ENCODE results near the gene PHLDA2.

PHLDA2 gene

DNA sequence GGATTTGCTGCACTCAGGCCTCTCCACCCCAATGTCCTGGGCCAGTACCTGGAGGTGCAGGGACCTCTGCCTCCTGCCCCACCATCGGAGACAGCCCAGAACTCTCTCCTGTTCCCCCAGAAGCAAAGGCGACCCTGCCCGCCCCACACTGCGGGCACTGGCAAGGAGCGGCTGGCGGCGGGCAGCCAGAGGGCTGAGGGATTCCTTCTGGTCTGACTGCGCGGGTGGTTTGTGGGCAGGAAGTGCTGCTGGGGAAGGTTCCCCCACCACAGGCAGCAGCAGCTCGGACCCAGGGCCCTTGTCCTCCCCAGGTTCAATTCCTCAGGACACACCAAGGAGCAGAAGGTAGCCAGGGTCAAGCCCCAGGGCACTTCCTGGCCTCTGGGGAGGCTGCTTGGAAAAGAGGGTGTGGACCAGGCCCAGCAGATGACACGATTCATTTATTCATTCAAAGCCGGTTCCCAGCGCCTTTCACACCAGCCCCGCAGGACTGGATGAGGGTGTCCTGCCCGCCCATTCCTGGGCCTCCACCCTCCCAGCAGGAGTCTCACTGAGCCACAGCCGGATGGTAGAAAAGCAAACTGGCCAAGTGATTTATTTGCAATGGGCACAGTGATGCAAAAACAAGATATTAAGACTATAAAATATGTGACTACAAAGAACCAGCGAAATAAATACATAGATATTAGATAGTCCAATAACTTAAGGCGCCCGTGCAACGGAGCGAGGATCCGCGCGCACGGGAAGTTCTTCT lies 1.2 kb downstream of the PHLDA2 start:
- DNase-seq = peak in 1 of 2 donors; percentile 5

DNA sequence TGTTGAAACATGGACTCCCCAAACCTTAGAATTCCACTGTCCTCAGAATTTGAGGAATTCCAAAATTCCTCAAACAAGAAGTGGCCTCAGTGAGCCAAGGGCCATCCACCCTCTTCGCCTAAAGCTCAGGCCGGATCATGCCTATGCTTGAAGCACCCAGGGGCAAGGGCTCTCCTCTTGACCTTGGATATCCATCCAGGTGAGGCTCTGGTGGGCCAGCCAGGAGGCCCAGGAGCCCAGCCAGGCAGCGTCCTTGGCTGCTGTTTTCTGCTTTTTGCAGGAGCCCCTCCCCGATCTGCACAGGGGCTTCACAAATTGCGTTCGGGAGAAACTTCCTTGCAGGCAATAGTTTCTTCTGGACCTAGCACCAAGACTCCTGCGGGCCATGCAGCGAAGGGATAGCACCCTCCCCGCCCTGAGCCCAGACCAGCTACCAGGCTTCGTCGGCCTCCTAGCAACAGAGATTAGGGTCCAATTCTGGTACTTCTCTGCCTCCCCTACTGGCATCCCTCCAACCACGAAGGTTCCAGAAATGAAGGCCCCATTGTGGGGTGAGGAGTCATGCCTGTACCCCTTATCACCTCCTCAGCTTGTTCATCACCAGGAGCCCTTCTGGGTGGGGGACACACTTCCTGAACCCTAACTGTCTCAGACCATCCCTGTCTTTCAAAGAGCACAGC lies 2.0 kb downstream of the PHLDA2 start:
- DNase-seq = no peak

DNA sequence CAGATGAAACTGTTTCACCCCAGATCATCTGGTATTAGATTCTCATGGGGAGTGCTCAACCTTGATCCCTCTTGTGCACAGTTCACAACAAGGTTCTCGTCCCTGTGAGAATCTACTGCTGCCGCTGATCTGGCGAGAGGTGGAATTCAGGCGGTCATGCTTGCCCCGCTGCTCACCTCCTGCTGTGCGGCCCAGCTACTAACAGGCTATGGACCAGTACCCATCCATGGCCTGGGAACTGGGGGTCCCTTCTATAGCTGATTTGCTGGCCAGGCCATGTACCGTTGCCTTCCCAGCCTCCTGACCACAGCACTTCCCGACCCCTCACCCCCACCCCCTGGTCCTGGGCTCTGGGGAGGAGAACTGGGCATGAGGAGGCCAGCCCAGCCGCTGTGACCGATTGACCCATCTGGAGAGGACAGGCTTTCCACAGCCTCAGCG lies 2.6 kb downstream of the PHLDA2 start:
- DNase-seq = no peak

DNA sequence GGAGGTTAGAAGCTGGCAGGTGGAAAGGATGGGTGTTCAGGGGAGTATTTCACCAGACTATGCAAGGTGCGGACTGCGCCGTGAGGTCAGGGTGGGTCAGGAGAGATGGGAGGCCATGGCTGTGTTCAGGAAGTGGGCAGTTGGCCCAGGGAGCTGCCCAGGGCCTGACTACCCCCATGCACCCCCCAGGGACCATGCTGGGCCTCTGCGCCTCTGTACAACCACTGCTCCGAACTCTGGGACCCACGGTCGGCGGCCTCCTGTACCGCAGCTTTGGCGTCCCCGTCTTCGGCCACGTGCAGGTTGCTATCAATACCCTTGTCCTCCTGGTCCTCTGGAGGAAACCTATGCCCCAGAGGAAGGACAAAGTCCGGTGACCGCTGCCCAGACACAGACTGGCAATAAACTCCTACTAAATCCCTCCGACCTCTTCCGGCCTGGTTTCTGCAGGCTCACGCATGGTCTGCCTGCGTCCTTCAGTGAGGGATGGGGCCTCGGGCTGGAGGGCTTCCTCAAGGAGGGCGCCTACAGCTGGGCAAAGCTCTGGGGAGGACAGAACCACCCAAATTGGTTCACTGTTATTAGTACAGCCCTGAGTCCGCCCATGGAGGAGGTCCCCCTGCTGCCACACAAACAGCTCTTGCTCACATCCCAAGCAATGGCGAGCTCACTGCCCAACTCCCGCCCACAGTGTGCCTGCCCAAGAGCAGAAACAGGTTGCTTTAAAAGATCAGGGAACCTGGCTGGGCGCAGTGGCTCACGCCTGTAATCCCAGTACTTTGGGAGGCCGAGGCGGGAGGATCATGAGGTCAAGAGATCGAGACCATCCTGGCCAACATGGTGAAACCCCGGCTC lies 4.2 kb downstream of the PHLDA2 start:
- no peak for DNase-seq

DNA sequence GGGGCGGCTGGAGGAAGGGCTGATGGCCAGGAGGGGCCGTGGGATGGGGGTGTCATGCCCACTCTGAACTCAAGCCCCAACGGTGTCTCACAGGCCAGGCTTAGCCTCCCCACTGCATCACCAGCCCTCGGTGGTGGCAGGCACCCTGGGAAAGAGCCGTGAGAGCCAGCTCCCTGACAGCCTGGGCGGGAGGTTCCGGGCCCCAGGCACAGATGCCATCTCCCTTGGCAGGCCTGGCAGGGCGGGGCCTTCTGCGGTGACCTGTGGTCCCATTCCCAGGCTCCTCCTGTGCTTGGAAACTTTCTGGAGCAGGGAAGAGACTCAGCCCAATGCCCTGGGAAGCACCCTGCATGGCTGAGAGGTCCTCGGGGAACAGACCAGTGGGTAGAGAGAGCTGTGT lies 4.8 kb downstream of the PHLDA2 start:
- DNase-seq = no peak

DNA sequence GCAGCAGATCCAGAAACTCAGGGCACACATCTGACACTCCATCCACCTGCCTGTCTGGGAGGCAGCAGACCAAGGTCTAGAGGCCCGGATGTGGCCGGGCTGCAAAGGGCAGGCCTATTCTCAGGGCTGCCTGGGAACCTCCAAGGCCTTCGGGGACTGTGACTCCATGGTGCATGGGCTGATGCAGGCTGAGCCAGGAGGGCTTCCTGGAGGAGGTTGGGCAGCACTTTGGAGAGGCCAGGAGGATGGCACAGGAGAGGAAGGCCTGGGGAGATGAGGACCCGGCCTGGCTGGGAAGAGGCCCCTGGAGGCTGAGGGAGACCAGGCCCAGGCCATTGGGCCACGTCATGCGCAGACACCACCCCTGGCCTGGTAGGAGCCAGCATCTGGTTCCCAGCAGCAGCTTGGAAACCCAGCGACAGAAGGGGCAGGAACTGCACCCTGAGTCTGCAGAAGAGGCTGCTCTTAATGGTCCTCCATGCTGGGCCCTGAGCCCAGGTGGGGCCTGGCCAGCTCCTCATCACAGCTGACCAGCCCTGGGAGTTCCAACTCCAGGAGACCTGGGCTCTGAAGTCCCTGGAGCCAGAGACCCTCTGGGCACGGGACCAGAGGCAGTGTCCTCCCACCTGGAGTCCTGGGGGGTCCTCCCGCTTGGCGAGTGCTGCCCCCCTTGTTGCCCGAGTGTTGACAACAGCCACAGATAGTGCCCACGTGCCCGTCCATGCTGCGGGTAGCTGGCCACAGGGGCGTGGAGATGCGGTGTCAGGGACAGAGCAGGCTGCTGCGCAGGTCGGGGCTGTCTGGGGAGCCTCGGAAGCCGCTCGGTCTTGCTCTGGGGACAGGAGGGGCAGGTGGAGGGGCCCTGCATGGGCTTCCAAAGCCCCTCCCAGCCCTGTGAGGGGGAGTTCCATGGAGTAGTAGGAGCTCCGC lies 5.5 kb downstream of the PHLDA2 start:
- DNase-seq = no peak

DNA sequence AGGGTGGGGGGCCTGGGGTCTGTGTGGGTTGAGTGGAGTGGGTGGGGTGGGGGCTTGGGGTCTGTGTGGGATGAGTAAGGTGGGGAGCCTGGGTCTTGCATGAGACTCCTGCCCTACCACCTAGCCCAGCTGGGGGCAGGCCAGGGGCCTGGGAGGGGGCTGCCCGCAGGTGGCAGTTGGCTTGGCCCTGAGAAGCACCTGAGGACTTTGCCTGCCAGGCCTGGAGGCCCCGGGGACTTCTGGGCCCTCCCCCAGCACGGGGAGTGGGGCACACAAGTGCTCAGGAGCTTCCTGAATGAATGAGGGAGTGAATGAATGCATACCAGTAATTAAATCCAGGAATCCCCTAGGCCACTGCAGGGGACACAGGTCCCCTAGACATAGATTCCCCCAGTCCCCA lies 6.6 kb downstream of the PHLDA2 start:
- no peak for DNase-seq

DNA sequence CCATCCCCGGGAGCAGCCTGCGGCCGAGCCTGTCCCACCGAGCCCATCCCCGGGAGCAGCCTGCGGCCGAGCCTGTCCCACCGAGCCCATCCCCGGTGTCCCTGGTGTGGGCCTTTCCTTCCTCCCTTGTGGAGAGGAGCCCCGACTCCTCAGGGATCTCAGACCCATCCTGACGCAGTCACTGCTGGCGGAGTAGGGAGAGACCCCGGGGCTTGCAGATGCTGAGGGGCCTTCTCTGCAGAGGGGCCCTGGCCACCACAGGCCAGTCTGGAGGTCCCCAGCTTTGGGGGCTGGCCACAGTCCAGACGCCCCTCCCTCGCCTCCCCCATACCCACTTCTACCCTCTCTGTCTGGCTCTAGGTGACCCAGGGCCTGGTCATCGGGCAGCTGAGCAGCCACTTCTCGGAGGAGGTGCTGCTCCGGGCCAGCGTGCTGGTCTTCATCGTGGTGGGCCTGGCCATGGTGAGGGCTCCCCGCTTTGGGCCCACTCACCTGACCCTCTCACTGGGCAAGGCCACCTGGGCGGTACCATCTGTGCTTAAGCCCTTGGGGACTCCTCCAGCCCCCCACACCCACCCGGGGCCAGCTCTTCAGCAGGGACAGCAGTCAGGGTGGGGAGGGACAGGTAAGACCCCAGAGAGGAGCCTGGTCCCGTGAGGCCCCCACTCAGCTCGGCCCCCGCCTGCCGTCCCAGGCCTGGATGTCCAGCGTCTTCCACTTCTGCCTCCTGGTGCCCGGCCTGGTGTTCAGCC lies 7.3 kb downstream of the PHLDA2 start:
- DNase-seq = no peak

DNA sequence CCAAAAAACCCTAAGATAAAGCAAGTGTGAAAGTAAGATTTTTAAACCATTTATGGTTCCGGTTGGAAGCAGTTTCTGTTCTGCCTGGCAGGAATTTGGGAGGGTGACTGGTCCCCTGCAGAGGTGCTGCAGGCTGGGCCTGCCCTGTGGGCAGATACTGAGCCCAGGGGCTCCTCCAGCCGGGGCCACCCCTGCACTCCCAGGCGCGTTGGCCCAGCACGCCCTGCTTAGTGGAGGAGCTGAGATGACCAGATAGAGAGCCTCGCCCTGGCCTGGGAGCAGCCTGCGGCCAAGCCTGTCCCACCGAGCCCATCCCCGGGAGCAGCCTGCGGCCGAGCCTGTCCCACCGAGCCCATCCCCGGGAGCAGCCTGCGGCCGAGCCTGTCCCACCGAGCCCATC lies 8.0 kb downstream of the PHLDA2 start:
- DNase-seq = no peak

DNA sequence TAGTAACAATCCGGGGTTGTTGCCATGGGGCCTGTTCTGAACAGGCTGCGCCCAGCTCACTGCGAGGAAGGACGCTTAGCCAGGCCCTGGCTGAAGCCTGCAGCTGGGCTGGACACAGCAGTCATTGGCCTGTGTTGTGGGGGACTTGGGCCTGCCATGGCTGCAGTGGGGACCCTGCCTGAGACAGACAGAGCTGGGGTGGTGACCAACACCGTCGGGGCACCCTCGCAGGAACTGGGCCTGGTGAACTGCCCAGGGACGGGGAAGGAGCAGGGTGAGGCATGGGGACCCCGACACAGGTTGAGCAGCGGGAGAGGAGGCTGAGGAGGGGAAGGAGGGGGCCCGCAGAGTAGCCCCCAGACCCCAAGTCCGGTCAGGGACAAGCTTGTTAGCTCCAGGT lies 8.9 kb downstream of the PHLDA2 start:
- no peak for DNase-seq

DNA sequence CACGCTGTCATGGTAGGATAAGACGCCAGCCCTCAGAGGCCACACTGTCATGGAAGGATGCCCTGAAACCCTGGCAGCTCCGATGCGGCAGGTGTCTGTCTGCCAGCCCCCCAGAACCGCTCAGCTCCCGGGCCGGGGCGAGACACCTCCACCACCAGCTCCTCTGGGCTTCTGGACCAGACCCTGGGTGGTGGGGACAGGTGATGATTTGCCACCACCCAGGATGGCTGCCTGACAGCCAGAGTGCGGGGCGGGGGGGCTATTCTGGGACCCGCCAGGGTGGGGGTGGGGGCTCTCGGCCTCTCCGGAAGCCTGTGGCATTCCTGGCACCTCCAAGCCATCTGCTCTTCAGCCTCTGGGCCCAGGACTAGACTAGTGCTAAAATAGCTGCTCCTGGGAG lies 9.4 kb downstream of the PHLDA2 start:
- DNase-seq = no peak

DNA sequence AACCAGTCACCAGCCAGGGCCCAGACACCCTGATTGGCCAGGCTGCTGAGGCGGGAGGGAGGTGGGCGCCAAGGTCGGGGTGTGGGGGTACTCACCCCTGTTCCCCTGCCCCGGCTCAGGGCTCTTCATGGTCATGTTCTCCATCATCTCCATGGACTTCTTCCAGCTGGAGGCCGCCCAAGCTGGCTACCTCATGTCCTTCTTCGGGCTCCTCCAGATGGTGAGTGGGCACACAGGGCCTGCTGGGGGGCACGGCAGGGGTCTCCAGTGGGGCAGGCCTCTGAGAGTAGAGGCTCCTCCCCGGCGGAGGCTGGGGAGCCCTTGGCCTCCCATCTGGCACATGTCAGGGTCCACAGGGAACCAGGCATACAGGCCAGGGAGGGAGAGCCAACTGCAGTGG lies 10.0 kb downstream of the PHLDA2 start:
- DNase-seq = no peak

DNA sequence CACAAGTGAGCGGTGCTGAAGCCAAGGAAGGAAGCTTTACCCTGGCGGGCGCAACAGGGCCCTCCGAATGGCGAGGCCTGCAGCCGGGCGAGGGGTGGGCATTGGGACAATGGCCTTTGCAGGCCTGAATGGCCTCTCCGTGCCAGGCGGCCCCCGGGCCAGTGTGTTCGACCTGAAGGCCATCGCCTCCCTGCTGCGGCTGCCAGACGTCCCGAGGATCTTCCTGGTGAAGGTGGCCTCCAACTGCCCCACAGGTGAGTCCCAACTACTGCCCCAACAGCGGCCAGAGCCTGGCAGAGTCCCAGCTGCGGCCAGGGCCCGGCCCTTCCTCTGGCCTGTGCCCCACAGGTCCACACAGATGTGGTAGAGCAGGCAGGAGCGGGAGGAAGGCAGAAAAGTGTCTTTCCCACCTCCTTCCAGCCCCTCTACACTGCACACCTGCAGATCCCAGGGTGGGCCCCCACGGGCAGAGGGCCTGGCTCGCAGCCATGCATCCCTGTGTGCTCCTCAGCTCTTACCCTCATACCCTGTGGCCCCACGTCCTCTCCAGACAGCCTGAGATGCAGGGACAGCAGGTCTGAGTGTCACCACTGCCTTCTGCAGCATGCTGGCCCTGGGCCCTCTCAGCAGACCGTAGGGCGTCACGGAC lies 11.3 kb downstream of the PHLDA2 start:
- no peak for DNase-seq

DNA sequence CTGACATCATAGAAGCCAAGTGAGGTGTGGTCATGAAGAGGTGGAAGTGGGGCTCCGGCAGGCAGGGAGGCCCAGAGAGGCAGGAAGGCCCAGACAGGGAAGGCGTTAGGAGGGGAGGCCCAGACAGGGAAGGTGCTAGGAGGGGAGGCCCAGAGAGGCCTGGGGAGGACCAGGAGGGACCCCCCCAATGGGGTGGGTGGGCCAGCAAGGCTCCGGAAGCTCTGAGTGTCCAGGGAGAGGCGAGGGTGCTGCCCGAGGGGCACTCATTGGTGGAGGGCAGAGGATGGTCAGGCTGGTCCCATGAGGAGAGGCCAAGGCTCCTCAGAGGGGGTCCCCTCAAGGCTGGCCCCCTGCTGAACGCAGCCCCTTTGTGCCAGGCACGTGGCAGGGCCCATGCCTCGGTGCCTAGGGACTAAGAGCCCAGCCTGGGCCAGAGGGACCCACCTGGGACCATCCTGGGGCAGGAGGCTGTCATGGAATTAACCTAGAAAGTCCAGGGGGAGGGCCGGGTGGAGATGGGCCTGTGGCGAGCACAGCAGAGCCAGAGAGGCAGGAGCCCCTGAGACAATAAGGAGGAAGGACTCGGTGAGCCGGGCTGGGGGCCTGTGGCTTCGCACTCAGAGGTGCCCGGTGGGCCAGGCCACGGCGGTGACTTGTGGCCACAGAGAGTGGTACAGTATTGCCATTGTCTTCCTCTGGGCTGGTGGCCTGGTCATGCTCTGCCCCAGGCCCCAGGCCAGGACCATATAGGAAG lies 12.2 kb downstream of the PHLDA2 start:
- no peak for DNase-seq

DNA sequence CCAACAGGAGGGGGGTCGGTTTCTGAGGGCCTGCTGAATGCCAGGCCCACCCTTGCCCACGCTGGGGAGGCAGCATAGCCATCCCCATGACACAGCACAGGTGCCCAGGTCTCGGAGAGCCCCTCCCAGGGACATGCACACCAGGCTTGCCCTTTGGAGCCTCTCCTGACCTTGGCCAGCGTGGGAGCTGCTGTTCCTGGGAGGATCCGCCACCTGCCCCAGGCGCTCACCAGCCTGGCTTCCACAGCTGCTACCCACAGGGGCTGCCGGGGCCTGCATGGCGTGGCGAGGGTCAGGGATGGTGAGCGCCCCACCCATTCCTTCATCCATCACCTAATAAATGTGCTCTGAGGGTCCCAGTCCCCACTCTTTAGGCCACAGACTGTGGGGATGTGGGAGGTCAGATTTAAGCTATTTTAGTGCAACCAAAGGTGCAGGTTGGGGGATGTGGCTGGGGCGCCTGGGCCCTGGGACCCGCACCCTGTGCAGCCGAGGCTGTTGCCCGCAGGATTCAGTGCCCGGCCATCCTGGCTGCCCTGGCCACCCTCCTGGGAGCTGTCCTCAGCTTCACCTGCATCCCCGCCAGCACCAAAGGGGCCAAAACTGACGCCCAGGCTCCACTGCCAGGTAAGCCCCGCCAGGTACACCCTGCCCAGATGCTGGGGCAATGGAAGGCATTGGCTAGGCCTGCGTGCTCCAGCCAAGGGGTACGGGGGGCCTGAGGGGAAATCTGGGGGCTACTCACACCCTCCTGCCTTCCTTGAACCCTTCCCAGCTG lies 12.9 kb downstream of the PHLDA2 start:
- DNase-seq = no peak

DNA sequence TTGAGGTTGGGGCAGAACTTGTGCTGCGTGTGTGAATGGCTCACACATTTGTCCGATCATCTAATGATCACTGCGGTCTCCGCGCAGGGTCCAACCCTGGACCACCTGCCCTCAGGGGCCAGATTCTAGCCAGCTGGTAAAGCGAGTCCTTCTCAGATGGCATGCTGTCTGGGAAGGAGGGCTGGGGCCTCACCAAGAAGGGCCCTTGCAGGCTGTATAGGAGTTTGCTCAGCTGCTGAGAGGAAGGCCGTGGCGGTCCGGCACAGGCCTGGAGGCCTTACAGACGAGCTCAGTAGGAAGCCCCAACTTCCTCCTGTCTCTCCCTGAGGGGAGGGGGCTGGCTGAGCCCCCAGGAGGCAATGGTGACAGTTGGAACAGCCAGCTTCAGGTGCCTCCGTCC lies 13.7 kb downstream of the PHLDA2 start:
- DNase-seq = no peak

DNA sequence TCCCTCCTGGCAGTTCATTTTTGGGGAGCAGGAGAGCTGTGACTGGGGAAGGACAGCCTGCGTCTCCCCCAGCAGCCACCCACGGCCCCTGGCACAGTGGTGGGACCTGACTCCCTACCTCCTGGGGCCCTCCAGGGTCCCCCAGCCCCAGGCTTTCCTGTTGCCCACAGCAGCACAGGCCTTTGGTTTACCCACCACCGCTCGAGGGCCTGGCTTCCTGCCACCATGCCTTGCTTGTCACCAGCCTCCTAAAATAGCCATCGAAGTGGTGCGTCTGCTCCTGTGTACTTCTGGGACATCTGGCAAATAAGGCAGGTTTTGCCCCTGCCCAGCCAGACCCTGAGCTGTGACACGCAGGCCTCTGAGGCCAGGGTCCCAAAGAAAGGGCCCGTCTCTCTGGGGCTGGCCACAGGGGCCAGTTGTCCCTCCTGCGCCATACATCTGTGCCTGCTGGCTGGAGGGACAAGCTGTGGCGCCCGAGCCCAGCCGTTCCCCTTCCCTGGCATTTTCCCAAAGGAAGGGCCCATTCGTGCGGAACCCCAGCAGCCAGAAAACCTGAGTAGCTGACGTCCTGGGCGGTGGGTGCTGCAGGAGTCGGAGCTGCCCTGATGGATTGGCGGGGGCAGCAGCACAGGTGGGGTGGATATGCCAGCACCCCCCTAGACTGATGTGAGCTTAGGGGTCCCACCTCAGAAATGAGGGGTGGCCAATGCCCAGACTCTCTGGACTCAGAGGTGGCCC lies 14.6 kb downstream of the PHLDA2 start:
- no peak for DNase-seq

DNA sequence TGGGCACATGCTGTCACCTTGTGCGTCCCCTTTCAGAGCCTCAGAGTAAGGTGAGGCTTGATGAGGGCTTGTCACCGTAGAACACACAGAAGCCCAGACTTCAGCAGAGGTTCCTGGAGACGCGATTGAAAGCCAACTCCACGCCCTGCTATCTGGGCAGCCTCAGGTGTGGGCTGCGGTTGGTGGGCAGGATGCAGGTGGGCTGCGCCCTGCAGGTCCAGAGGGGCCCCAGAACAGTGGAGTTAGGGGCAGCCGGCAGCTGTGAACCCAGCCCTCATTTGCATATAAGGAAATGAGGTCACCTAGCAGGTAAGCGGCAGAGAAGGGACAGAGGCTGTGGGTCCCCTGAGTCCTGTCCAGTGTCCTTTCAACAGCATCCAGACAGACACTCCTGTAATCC lies 15.4 kb downstream of the PHLDA2 start:
- DNase-seq = no peak

DNA sequence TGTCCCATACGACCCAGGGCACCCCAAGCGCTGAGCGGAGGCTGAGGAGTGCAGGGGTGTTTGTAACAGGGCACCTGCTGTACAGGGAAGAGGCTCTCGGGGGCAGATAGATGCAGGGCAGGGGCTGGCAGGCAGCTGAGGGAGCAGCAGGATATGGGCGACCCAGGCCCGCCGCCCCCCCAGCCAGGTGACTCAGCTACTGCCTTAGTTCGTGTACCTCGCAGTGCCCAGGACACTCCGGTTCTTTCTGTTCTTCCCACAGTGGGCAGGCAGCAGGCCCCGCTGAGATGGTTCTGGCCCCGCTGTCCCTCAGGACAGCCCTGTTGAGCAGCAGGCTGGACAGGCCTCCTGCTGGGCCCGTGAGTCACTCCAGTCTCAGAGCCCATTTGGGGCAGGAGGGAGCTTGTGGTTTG lies 16.2 kb downstream of the PHLDA2 start:
- DNase-seq = no peak

All from bone marrow (tissue), 2 donors.